D721Med (cell line): ENCODE measurements around the gene KANSL2.
"Not testable (repeated sequence)": the region's sequence is repeated elsewhere in the genome, so short reads cannot be mapped to it uniquely, and the experiment has no call there.

ENCODE experiments used
- DNase-seq: peaks from one replicate; pipeline ENCODE4 v3.0.0; 2011; ENCODE audit warnings: low spot score; ENCODE audit not compliant: insufficient read length
- FAIRE-seq: peaks from 2 replicates; lab custom pipeline; 2011; peaks lifted over from hg19 to GRCh38; lab: Jason Lieb, UNC
- CTCF ChIP-seq: IDR thresholded peaks from 2 replicates; pipeline ENCODE4 v1.5.1; 2012; ENCODE audit warnings: mild to moderate bottlenecking, control low read depth; ENCODE audit not compliant: insufficient read depth; ENCODE audit errors: missing control alignments

KANSL2 gene

GRCh38 chr12:48659863-48660262, 22.2 kb downstream of the KANSL2 start:
- no peak for FAIRE-seq
- no peak for TF ChIP-seq CTCF
- DNase-seq = no peak

- TF ChIP-seq CTCF = no peak
- DNase-seq = no peak
- no peak for FAIRE-seq
Observed at GRCh38 chr12:48651681-48652080, 30.4 kb downstream of the KANSL2 start.

GRCh38 chr12:48645354-48645753, 36.7 kb downstream of the KANSL2 start:
- not testable (repeated sequence) for FAIRE-seq, DNase-seq

- no peak for FAIRE-seq
- no peak for TF ChIP-seq CTCF
- DNase-seq = no peak
Observed at GRCh38 chr12:48643011-48643410, 39.0 kb downstream of the KANSL2 start.

GRCh38 chr12:48641752-48642555, 40.1 kb downstream of the KANSL2 start:
- not testable (repeated sequence) for DNase-seq

GRCh38 chr12:48640854-48641253, 41.2 kb downstream of the KANSL2 start:
- no peak for DNase-seq
- no peak for TF ChIP-seq CTCF
- no peak for FAIRE-seq

More at GRCh38 chr12:48641752-48642555, 40.1 kb downstream of the KANSL2 start:
- not testable (repeated sequence) for FAIRE-seq

GRCh38 chr12:48640428-48640827, 41.6 kb downstream of the KANSL2 start:
- no peak for TF ChIP-seq CTCF
- DNase-seq = no peak
- no peak for FAIRE-seq

- TF ChIP-seq CTCF = no peak
- DNase-seq = no peak
- FAIRE-seq = no peak
Observed at GRCh38 chr12:48631071-48631470, 51.0 kb downstream of the KANSL2 start.
